ENCODE results near the gene FUZ.

FUZ gene

GRCh38 chr19:49805822-49806619 lies 7.1 kb downstream of the FUZ start:
- no peak for DNase-seq (ENCODE audit: low read depth)
- TF ChIP-seq, protein P1, sequence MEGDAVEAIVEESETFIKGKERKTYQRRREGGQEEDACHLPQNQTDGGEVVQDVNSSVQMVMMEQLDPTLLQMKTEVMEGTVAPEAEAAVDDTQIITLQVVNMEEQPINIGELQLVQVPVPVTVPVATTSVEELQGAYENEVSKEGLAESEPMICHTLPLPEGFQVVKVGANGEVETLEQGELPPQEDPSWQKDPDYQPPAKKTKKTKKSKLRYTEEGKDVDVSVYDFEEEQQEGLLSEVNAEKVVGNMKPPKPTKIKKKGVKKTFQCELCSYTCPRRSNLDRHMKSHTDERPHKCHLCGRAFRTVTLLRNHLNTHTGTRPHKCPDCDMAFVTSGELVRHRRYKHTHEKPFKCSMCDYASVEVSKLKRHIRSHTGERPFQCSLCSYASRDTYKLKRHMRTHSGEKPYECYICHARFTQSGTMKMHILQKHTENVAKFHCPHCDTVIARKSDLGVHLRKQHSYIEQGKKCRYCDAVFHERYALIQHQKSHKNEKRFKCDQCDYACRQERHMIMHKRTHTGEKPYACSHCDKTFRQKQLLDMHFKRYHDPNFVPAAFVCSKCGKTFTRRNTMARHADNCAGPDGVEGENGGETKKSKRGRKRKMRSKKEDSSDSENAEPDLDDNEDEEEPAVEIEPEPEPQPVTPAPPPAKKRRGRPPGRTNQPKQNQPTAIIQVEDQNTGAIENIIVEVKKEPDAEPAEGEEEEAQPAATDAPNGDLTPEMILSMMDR (conservative IDR thresholded peaks at IDR 0.05; ENCODE audit: low read length): no peak
- no peak overlapping the region for H3K4me3 ChIP-seq (ENCODE audit: low read length)

- H3K4me3 ChIP-seq (ENCODE audit: low read length): no peak overlapping the region
- DNase-seq (ENCODE audit: low read depth): no peak
- TF ChIP-seq, protein P1 (conservative IDR thresholded peaks at IDR 0.05; ENCODE audit: low read length): no peak
Measured at GRCh38 chr19:49803529-49803856, 9.6 kb downstream of the FUZ start.

DNA sequence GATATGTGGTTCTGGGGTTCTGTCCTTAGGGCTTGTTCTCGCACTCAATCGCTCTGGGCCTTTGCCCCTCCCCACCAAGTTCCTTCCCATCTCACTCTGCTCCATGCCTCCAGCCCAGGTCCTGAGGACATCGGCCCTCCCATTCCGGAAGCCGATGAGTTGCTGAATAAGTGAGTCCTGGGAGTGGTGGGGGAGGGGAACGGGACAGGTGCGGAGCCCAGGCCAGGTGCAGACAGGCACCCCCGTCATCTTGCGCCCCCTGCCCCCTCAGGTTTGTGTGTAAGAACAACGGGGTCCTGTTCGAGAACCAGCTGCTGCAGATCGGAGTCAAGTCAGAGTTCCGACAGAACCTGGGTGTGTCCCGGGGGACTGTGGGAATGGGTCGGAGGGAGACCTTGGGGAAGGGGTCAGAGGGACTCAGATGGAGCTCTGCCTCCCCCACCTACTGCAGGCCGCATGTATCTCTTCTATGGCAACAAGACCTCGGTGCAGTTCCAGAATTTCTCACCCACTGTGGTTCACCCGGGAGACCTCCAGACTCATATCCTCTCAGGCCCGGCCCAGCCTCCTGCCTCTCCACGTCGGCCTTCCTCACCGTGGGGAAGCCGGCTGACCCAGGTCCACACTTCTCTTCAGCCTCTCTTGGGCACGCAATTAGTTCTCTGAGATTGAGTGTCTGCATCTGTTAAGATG lies 10.1 kb downstream of the FUZ start:
- no peak overlapping the region for H3K4me3 ChIP-seq (ENCODE audit: low read length)
- DNase-seq (ENCODE audit: low read depth): no peak

DNA sequence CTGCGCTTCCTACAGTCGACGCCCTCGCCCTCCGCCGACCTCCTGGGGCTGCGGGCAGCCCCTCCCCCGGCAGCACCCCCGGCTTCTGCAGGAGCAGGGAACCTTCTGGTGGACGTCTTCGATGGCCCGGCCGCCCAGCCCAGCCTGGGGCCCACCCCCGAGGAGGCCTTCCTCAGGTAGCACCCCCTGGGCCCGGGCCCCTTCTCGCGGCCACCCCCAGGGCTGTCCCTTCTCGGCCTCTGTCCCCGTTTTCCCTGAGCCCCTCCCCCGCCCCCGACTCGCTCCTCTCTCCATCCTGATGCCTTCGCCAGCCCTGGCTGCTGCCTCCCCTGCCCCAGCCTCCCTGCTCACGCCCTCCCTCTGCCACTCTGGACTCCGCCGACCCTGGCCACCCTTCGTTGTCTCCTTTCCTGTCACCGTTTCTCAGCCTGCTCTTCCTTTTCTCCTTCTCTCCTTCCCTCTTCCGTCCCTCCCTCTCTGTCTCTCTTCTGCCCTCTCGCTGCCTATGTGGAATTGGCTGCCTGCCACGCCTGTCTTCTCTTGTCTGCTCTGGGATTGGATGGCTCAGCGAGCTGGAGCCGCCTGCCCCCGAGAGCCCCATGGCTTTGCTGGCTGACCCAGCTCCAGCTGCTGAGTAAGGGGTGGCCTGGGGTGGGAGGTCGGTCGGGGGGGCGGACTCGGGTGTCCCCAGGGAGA lies 11.0 kb downstream of the FUZ start:
- peak; percentile 84 for DNase-seq (ENCODE audit: low read depth)
- TF ChIP-seq, protein P1 (conservative IDR thresholded peaks at IDR 0.05; ENCODE audit: low read length): peak; percentile 49
- H3K4me3 ChIP-seq (ENCODE audit: low read length): peak overlapping the region; percentile 45

More for the DNA sequence above, 10.1 kb downstream of the FUZ start:
- TF ChIP-seq, protein P1 (conservative IDR thresholded peaks at IDR 0.05; ENCODE audit: low read length): no peak

GRCh38 chr19:49801401-49801888 lies 11.6 kb downstream of the FUZ start:
- no peak overlapping the region for H3K4me3 ChIP-seq (ENCODE audit: low read length)
- TF ChIP-seq, protein P1 (conservative IDR thresholded peaks at IDR 0.05; ENCODE audit: low read length): no peak
- no peak for DNase-seq (ENCODE audit: low read depth)

- no peak overlapping the region for H3K4me3 ChIP-seq (ENCODE audit: low read length)
- TF ChIP-seq, protein P1 (conservative IDR thresholded peaks at IDR 0.05; ENCODE audit: low read length): no peak
- DNase-seq (ENCODE audit: low read depth): no peak
Measured at GRCh38 chr19:49800771-49801170, 12.3 kb downstream of the FUZ start.

All from AG10803 (cell line).